ENCODE results near the gene ZSWIM1. TPM values are rescaled to one million over a fixed set of nuclear protein-coding genes. Genes with fewer than 3 reads are reported as not detected.
A peak's percentile ranks its signal among the peaks of the same experiment; 100 is the strongest.

The ZSWIM1 gene
- total RNA-seq, 4 donors from 2014 or later = 4.5 to 8.2 (median 6.0) TPM

DNA sequence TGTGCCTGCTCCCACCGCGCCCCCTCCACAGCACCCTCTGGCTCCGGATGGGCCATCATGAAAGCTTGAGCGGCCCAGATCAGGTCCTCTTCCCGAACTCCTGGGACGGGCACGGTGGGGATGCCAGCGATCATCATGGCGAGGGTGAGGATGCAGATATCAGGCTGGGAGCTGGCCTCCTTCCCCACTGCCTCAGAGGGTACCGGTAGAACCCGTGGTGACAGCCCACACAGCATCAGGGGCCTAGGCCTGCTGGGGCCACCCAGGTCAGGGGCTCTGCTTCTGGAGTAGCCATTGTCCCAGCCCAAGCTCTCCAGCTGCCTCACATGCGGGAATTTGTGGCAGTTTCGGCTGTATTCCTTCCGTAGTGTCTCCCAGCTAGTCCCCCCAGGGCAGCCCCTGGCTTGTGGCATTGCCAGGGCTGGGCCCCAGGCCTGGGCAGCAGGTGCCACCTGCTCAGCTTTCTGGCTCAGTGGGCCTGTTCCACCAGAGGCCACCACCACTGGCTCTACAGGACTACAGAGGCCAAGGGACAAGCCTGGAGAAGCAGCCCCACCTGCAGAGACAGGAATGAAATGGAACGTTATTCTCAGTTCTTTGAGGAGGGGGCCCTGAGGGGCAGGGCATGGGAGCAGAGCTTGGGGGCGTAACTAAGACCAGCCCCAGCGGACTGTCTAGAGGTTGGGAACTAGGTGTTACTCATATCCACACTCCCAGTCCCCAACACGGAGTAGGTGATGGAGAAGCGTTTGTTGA is 5.7 kb downstream of the ZSWIM1 start:
- no peaks in the 10 kb centered on the region for H3K9me3 ChIP-seq
- DNase-seq (ENCODE audit: low spot score in 2 of 2) = no peak
- no peaks in the 10 kb centered on the region for H3K27me3 ChIP-seq
- WGBS, 2 donors = 80 to 93% methylated on average over 12 to 18 of the region's 19 CpGs
- no peak for TF ChIP-seq POLR2A (IDR thresholded peaks at IDR 0.05)
- no peak for TF ChIP-seq EP300 (IDR thresholded peaks at IDR 0.05)
- TF ChIP-seq, protein P1, sequence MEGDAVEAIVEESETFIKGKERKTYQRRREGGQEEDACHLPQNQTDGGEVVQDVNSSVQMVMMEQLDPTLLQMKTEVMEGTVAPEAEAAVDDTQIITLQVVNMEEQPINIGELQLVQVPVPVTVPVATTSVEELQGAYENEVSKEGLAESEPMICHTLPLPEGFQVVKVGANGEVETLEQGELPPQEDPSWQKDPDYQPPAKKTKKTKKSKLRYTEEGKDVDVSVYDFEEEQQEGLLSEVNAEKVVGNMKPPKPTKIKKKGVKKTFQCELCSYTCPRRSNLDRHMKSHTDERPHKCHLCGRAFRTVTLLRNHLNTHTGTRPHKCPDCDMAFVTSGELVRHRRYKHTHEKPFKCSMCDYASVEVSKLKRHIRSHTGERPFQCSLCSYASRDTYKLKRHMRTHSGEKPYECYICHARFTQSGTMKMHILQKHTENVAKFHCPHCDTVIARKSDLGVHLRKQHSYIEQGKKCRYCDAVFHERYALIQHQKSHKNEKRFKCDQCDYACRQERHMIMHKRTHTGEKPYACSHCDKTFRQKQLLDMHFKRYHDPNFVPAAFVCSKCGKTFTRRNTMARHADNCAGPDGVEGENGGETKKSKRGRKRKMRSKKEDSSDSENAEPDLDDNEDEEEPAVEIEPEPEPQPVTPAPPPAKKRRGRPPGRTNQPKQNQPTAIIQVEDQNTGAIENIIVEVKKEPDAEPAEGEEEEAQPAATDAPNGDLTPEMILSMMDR (IDR thresholded peaks at IDR 0.05) = no peak
- peaks cover 0 to 56% (median 17%) of the 10 kb centered on the region in 4 donors for H3K4me1 ChIP-seq
- H3K27ac ChIP-seq = no peak overlapping the region
- H3K4me3 ChIP-seq = no peak overlapping the region
- peaks cover 0 to 62% (median 3%) of the 10 kb centered on the region in 3 donors for H3K36me3 ChIP-seq

DNA sequence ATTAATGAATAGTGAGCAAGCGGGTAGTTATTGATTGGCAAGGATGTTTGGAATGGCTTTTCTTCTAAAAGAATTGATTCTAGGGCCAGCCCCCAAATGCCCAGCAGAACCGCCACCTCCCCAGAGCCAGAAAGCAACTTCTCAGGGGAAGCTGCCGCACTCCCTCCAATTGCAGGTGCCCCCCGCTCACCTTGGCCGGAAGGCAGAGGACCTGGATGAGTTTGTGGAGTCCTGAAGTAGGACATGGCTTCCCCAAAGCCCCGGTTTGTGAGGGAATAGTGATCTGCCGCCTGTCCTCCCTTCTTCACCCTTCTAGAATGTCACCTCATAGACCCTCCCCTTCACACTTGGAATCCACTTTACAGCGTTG is 6.3 kb downstream of the ZSWIM1 start, which contains the start of gene SPATA25:
TSS of gene SPATA25 (minus strand) at position 277 of the 370 bp plus-strand sequence. CDS start at position 245, 32 bp downstream.
- Histone ChIP-seq H3K9me3 (no peaks in the 10 kb centered on the region), H3K4me1 (peaks cover 0 to 56% (median 20%) of the 10 kb centered on the region in 4 donors), H3K27ac (no peak within 1 kb of the TSS), H3K4me3 (no peak within 1 kb of the TSS), H3K36me3 (peaks cover 0 to 63% (median 3%) of the 10 kb centered on the region in 3 donors), H3K27me3 (no peaks in the 10 kb centered on the region)
- TF ChIP-seq, protein P1 (IDR thresholded peaks at IDR 0.05) = no peak
- no peak for TF ChIP-seq EP300 (IDR thresholded peaks at IDR 0.05)
- no peak for TF ChIP-seq POLR2A (IDR thresholded peaks at IDR 0.05)
- 90 to 93% methylated on average over 8 of the region's 8 CpGs for WGBS, 2 donors
- DNase-seq (ENCODE audit: low spot score in 2 of 2) = no peak

DNA sequence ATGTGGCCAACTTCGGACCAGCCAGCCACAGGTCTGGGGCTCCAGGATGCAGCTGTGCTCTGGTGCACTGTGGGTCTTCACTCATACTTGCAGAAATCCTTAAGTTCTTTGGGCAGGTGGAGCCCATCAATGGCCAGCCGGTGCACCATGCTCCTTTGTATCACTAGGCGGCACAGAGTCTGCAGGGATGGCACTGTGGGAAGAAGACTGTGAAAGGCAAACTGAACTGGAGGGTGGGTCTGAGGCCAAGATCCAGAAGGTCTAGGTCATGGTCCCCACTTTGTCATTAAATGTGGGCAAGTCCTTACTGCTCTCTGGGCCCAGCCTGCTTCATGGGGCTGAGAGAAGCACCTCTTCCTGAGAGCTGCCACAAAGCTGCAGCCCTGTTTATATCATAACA is 7.7 kb downstream of the ZSWIM1 start:
- Histone ChIP-seq H3K4me1 (peaks cover 0 to 51% (median 24%) of the 10 kb centered on the region in 4 donors), H3K36me3 (peaks cover 0 to 63% (median 3%) of the 10 kb centered on the region in 3 donors), H3K4me3 (no peak overlapping the region), H3K27me3 (no peaks in the 10 kb centered on the region), H3K9me3 (no peaks in the 10 kb centered on the region), H3K27ac (no peak overlapping the region)
- no peak for DNase-seq (ENCODE audit: low spot score in 2 of 2)
- TF ChIP-seq, protein P1 (IDR thresholded peaks at IDR 0.05) = no peak
- no peak for TF ChIP-seq EP300 (IDR thresholded peaks at IDR 0.05)
- TF ChIP-seq POLR2A (IDR thresholded peaks at IDR 0.05) = no peak
- 83 to 93% methylated on average over 2 to 3 of the region's 3 CpGs for WGBS, 2 donors

DNA sequence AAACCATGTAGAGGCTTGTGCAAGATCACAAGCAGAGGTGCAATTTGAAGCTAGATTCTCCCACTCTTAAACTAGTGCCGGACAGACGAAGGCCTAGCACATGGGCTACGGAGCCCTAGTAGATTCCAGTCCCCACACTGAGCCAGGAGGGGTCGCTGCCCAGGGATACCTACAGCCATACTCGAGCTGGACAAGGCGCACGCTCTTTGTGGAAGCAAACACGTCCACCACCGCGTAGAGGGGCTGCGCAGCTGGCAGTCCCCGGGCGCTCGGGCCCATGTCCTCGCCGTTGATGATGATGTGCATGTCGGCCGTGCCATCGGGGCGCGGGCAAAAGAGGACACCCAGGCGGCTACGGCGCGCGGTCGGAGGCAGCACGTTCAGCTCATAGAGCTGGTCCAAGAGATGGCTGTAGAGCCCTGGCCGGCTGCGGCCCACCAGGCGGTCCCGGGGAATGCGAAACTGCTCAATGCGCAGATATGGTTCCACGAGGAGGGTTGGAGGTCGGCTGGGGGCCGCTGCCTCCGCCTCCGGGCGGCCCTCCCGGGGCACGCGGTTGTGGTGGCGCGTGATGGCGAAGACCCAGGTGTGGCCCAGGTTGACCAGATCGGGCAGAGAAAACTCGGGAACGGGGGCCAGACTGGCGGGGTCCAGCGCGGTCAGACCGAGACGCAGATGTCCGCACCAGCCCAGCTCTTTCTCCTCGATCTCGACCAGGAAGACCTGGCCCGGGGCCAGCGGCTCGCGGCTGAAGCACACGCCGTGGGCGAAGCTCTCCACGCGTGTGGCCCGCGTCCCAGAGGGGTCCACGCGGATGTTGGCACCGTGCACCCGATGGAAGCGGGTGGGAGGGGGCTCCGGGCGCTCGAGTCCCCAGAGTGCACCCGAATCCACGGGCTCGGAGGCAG is 9.3 kb downstream of the ZSWIM1 start:
- 0 to 1% methylated on average over 36 to 58 of the region's 79 CpGs for WGBS, 2 donors
- Histone ChIP-seq H3K27me3 (no peaks in the 10 kb centered on the region), H3K4me3 (peak overlapping the region; percentile 60 to 85 (median 66)), H3K36me3 (peaks cover 0 to 64% (median 16%) of the 10 kb centered on the region in 3 donors), H3K9me3 (no peaks in the 10 kb centered on the region), H3K27ac (peak overlapping the region; percentile 47 to 86 (median 84)), H3K4me1 (peaks cover 0 to 38% (median 20%) of the 10 kb centered on the region in 4 donors)
- TF ChIP-seq EP300 (IDR thresholded peaks at IDR 0.05) (peak in 1 of 2 donors; percentile 57), POLR2A (IDR thresholded peaks at IDR 0.05) (no peak)
- TF ChIP-seq, protein P1 (IDR thresholded peaks at IDR 0.05) = peak; percentile 40 to 81 (median 62)
- peak; percentile 74 to 92 for DNase-seq (ENCODE audit: low spot score in 2 of 2)
